Measurements from ENCODE around the gene TBL2.
"Not testable (repeated sequence)": the region's sequence is repeated elsewhere in the genome, so short reads cannot be mapped to it uniquely, and the experiment has no call there.

The TBL2 gene

GRCh38 chr7:73538510-73538909 is 39.9 kb downstream of the TBL2 start:
- not testable (repeated sequence) for H3K4me3 Mint-ChIP-seq; H3K36me3 Mint-ChIP-seq; H3K27me3 Mint-ChIP-seq; H3K9me3 Mint-ChIP-seq (ENCODE audit: low read depth); H3K4me1 Mint-ChIP-seq (ENCODE audit: low read depth); H3K27ac Mint-ChIP-seq

- H3K36me3 Mint-ChIP-seq = peaks cover 2% of the 10 kb centered on the region
- no peak overlapping the region for H3K27ac Mint-ChIP-seq
- H3K27me3 Mint-ChIP-seq = no peaks in the 10 kb centered on the region
- H3K4me1 Mint-ChIP-seq (ENCODE audit: low read depth) = peaks cover 3% of the 10 kb centered on the region
- no peak overlapping the region for H3K4me3 Mint-ChIP-seq
- H3K9me3 Mint-ChIP-seq (ENCODE audit: low read depth) = no peaks in the 10 kb centered on the region
Measured at GRCh38 chr7:73537051-73537450, 41.3 kb downstream of the TBL2 start.

DNA sequence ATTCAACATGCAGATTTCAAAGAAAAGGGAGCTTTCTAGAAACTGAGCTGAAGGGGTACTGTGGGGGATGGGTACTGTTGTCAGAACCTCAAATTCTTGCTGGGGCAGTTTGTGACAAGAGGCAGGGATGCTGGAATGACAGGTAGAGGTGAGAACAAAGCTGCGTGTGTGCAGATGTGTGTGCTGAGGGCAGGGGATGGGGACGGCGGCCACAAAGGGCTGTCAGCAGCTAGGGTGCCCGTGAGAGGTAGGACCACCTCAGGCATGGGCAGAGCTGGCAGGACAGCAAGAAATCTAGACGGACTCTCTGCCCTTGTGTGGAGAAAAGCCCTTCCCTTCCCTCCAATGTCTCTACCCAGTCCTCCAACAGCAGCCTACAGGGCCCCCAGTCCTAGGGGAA is 41.9 kb downstream of the TBL2 start:
- peaks cover 3% of the 10 kb centered on the region for H3K4me1 Mint-ChIP-seq (ENCODE audit: low read depth)
- no peaks in the 10 kb centered on the region for H3K9me3 Mint-ChIP-seq (ENCODE audit: low read depth)
- H3K4me3 Mint-ChIP-seq = no peak overlapping the region
- H3K27me3 Mint-ChIP-seq = no peaks in the 10 kb centered on the region
- peaks cover 2% of the 10 kb centered on the region for H3K36me3 Mint-ChIP-seq
- H3K27ac Mint-ChIP-seq = no peak overlapping the region

GRCh38 chr7:73535918-73536317 is 42.5 kb downstream of the TBL2 start:
- not testable (repeated sequence) for H3K4me1 Mint-ChIP-seq (ENCODE audit: low read depth); H3K36me3 Mint-ChIP-seq; H3K9me3 Mint-ChIP-seq (ENCODE audit: low read depth); H3K4me3 Mint-ChIP-seq; H3K27ac Mint-ChIP-seq; H3K27me3 Mint-ChIP-seq

GRCh38 chr7:73533742-73534141 is 44.6 kb downstream of the TBL2 start:
- Mint-ChIP-seq H3K27me3 (no peaks in the 10 kb centered on the region), H3K36me3 (peaks cover 4% of the 10 kb centered on the region)

GRCh38 chr7:73532224-73532623 is 46.2 kb downstream of the TBL2 start:
- H3K4me3 Mint-ChIP-seq = no peak overlapping the region
- H3K27ac Mint-ChIP-seq = no peak overlapping the region
- H3K9me3 Mint-ChIP-seq (ENCODE audit: low read depth) = no peaks in the 10 kb centered on the region
- peaks cover 11% of the 10 kb centered on the region for H3K4me1 Mint-ChIP-seq (ENCODE audit: low read depth)
- peaks cover 2% of the 10 kb centered on the region for H3K36me3 Mint-ChIP-seq
- H3K27me3 Mint-ChIP-seq = no peaks in the 10 kb centered on the region

More at GRCh38 chr7:73533742-73534141, 44.6 kb downstream of the TBL2 start:
- Mint-ChIP-seq H3K4me3 (no peak overlapping the region), H3K4me1 (ENCODE audit: low read depth) (peaks cover 1% of the 10 kb centered on the region), H3K9me3 (ENCODE audit: low read depth) (no peaks in the 10 kb centered on the region), H3K27ac (no peak overlapping the region)

DNA sequence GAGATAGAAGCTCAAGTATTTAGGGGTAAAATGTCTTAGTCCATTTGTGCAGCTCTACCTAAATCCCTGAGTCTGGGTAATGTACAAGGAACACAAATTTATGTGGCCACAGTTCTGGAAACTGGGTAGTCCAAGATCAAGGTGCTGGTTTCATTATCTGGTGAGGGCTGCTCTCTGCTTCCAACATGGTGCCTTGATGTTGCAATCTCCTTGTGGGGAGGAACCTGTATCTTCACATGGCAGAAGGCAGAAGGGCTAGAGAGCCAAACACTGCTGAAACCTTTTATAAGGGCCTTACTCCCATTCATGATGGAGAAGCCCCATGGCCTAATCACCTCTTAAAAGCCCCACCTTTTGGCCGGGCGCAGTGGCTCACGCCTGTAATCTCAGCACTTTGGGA is 47.6 kb downstream of the TBL2 start:
- peaks cover 16% of the 10 kb centered on the region for H3K4me1 Mint-ChIP-seq (ENCODE audit: low read depth)
- peaks cover 2% of the 10 kb centered on the region for H3K36me3 Mint-ChIP-seq
- H3K27me3 Mint-ChIP-seq = no peaks in the 10 kb centered on the region
- no peak overlapping the region for H3K4me3 Mint-ChIP-seq
- no peak overlapping the region for H3K27ac Mint-ChIP-seq
- H3K9me3 Mint-ChIP-seq (ENCODE audit: low read depth) = no peaks in the 10 kb centered on the region

DNA sequence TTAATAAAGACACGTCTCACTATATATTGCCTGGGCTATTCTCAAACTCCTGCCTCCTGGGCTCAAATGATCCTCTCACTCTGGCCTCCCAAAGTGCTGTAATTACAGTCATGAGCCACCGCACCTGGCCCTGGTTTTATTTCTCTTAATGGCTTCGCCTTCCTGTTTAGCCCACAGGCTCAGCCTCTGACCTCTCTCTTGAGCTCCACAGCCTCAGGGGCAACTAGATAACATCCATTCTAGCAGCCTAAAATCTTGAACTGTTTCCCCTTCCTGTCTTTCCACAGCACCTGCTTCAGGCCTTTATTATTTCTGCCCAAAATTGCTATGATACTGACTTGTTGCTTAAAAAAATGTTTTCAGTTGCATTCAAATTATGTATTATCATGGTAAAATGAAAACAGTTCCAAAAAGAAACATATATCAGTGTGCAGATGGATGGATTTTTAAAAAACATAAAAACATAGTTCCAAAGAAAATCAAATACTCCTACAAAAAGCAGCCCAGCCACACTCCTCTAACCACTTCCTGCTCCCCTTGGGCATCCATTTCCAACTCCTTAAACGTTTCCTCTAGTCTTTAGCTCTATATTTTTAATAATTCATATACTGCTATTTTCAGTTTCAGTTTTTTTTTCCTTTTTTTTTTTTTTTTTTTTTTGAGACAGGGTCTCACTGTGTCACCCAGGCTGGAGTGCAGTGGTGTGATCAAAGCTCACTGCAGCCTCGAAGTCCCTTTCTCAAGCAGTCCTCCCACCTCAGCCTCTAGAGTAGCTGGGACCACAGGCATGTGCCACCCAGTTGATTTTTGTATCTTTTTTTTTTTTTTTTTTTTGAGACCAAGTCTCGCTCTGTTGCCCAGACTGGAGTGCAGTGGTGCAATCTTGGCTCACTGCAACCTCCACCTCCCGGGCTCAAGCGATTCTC is 51.2 kb downstream of the TBL2 start:
- Mint-ChIP-seq H3K36me3 (peaks cover 2% of the 10 kb centered on the region), H3K4me1 (ENCODE audit: low read depth) (peaks cover 38% of the 10 kb centered on the region), H3K27me3 (no peaks in the 10 kb centered on the region), H3K4me3 (peak overlapping the region; percentile 62), H3K9me3 (ENCODE audit: low read depth) (no peaks in the 10 kb centered on the region), H3K27ac (peak overlapping the region; percentile 91)

- Mint-ChIP-seq H3K4me1 (ENCODE audit: low read depth) (peaks cover 38% of the 10 kb centered on the region), H3K4me3 (peak overlapping the region; percentile 78)
- H3K27ac Mint-ChIP-seq; H3K27me3 Mint-ChIP-seq; H3K36me3 Mint-ChIP-seq; H3K9me3 Mint-ChIP-seq (ENCODE audit: low read depth): not testable (repeated sequence)
Measured at GRCh38 chr7:73526158-73526494, 52.3 kb downstream of the TBL2 start.

DNA sequence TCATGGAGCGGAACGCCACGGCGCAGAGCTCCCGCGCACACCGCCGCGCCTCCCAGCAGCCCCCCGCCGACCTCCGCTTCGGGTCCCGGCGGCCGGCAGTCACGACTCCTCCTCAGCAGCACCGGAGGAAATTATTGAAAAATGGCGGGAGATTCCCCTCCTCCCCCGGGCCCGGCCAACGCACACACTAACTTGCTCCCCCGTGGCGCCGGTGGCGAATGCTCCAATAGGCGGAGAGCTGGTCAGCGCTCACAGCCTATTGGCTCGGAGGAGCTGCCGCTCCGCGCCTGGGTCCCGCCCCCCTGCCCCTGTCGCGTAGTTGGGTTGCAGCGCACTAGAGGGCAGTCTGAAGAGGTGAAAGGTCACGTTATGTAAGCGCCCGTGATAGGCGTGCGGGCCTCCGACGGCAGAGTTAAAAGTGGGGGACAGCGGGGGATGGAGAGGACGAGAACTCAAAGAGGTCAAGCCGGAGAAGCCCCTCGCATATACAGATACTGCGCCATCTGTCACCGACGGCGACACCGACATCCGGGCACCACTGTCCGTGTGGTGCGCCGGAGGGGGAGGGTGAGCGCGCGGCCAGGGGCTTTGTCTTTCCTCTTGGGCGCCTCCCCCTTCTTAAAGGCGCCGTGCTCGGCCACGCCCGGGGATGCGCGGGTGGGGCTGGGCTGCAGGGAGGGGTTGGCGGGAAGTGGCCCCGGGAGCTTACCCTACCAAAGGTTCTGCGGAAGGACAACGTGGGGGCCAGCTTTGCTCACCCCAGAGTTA is 56.1 kb downstream of the TBL2 start, which contains the start of gene BAZ1B:
Gene BAZ1B (minus strand): TSS at position 189 of the 768 bp plus-strand sequence. CDS start 360 bp downstream, outside the sequence.
- H3K9me3 Mint-ChIP-seq (ENCODE audit: low read depth) = no peaks in the 10 kb centered on the region
- peak within 1 kb of the TSS; percentile 97 for H3K27ac Mint-ChIP-seq
- peaks cover 62% of the 10 kb centered on the region for H3K4me1 Mint-ChIP-seq (ENCODE audit: low read depth)
- H3K36me3 Mint-ChIP-seq = peaks cover 11% of the 10 kb centered on the region
- H3K27me3 Mint-ChIP-seq = no peaks in the 10 kb centered on the region
- H3K4me3 Mint-ChIP-seq = peak within 1 kb of the TSS; percentile 96

- Mint-ChIP-seq H3K9me3 (ENCODE audit: low read depth) (no peaks in the 10 kb centered on the region), H3K4me3 (no peak overlapping the region), H3K36me3 (peaks cover 11% of the 10 kb centered on the region), H3K4me1 (ENCODE audit: low read depth) (peaks cover 60% of the 10 kb centered on the region), H3K27me3 (no peaks in the 10 kb centered on the region), H3K27ac (no peak overlapping the region)
Measured at GRCh38 chr7:73521636-73522104, 56.7 kb downstream of the TBL2 start.

DNA sequence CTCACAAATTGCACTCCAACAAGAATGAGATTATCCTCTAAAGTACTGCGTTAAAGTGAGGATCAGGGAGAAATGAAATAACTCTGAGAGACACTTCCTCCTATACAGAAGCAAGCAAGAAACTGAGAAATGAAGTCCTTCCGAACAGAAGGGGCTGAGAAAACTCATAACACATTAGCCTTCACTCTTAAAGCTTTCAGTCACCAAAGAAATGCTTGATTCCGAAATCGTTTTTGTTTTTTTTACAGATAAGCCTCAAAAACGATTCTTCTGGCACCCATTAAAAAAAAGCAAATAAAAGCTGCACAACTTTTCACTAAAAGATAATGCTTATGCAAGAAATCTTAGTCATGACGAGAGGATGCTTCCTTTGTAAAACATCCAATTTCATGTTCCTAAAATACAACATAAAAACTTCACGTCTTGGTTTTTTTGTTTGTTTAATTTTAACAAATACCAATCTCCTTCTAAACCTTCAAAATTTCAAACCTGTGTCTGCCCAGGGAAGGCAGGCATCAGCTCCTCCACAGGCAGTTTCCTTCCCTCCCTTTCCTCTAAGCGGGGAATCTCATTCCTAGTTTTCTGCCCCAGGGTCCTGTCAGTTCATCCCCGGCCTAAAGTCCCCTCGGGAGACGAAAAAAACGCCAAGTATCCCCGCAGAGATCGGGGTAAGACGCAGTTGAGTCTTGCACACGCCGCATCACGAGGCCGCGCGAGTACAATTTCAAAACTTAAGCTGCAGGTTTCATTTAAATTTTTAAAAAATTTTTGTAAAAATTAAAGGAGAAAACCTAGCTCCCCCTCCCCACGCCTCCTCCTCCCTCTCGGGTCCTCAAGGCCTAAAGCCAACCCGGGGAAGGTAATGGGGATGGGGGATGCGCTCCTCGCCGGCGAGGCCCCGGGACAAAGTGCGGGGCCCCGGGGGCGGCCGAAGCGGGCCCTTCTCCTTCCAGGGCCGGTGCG is 57.4 kb downstream of the TBL2 start:
- Mint-ChIP-seq H3K27ac (peak overlapping the region; percentile 94), H3K9me3 (ENCODE audit: low read depth) (no peaks in the 10 kb centered on the region), H3K4me3 (peak overlapping the region; percentile 96), H3K27me3 (no peaks in the 10 kb centered on the region), H3K36me3 (peaks cover 11% of the 10 kb centered on the region), H3K4me1 (ENCODE audit: low read depth) (peaks cover 59% of the 10 kb centered on the region)

DNA sequence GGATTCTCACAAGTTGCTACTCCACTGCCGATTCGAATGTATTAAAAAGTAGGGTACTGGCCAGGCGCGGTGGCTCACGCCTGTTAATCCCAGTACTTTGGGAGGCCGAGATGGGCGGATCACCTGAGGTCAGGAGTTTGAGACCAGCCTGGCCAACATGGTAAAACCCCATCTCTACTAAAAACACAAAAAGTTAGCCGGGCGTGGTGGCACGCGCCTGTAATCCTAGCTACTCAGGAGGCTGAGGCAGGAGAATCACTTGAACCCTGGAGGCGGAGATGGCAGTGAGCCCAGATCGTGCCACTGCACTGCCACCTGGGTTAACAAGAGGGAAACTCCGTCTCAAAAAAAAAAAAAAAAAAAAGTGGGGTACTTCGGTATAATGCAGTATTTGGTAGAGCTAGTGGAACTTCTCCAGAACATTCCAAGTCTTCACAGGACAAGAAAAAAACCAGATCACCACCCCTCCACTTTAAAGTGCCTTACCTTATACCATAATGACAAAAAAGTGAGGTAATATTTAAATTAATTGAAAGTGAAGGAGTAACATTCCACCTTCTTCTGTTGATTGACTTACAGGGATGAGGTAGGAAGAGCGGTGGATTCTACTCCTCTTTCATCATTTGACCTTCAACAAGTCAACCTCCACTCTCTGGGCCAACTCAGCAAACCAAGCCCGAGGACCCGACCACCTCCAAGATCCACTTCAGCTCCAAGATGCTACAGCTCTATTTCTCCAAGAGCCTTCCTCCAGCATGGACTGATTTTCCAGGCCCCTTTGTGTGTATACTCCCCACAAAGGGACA is 58.3 kb downstream of the TBL2 start:
- Mint-ChIP-seq H3K9me3 (ENCODE audit: low read depth) (no peaks in the 10 kb centered on the region), H3K27me3 (no peaks in the 10 kb centered on the region), H3K36me3 (peaks cover 13% of the 10 kb centered on the region), H3K27ac (peak overlapping the region; percentile 94), H3K4me1 (ENCODE audit: low read depth) (peaks cover 52% of the 10 kb centered on the region), H3K4me3 (peak overlapping the region; percentile 96)

DNA sequence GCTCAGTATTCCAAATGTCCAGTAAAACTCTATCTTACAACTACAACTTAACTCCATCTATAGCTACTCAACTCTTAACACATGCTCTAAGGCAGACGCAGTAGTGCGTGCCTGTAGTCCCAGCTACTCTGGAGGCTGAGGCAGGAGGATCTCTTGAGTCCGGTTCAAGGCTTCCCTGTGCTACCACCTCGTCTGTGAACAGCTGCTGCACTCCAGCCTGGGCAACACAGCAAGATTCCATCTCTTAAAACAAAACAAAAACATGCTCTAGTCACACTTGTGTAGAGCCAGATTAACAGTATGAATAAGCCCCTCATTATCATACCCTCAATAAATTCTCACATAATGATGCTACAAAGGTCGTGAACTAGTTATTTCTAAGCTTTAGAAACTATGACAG is 59.9 kb downstream of the TBL2 start:
- Mint-ChIP-seq H3K27ac (peak overlapping the region; percentile 68), H3K4me1 (ENCODE audit: low read depth) (peaks cover 50% of the 10 kb centered on the region), H3K36me3 (peaks cover 17% of the 10 kb centered on the region), H3K4me3 (peak overlapping the region; percentile 96), H3K9me3 (ENCODE audit: low read depth) (no peaks in the 10 kb centered on the region), H3K27me3 (no peaks in the 10 kb centered on the region)
